PC-9 (cell line): ENCODE data around the gene RGL1. TPM values are rescaled to one million over a fixed set of nuclear protein-coding genes. Genes with fewer than 3 reads are reported as not detected.

ENCODE experiments used
- BruUV-seq: library from RNA; stranded (reverse); fragments of 400-500 nt; replicated peaks from 2 replicates; lab custom pipeline; 2021; lab: Mats Ljungman, UMichigan
- CTCF ChIA-PET: fragments of 300-600 bp; sonication (Branson Sonifier 250); formaldehyde crosslinking; loops from one replicate; lab custom pipeline; 2022; ENCODE audit warnings: antibody characterized with exemption; lab: Charles Lee
- POLR2A ChIA-PET: fragments of 300-600 bp; sonication (Branson Sonifier 250); formaldehyde crosslinking; loops from one replicate; lab custom pipeline; 2022; ENCODE audit warnings: antibody characterized with exemption; ENCODE audit not compliant: unreplicated experiment; lab: Charles Lee
- DNase-seq, 2 experiments: peaks; one replicate each; pipeline versions ENCODE4 v3.0.0 to v3.0.0-alpha.2; 2015 to 2022; ENCODE audit warnings: mixed read lengths in 1 of 2
- H2AFZ ChIP-seq: fragments of 200-600 bp; sonication (generic); 2 replicates; pipeline ENCODE4 v1.8.1; 2017; ENCODE audit warnings: antibody characterized with exemption
- H3F3A ChIP-seq: fragments of 200-600 bp; sonication (generic); 2 replicates; pipeline ENCODE4 v1.8.1; 2017; ENCODE audit warnings: antibody characterized with exemption, mild to moderate bottlenecking, low read depth; ENCODE audit not compliant: insufficient read depth
- H3K27ac ChIP-seq: fragments of 200-600 bp; sonication (generic); 2 replicates; pipeline ENCODE4 v1.6.1; 2016; ENCODE audit warnings: mixed run types
- H3K27me3 ChIP-seq: fragments of 200-600 bp; sonication (generic); 2 replicates; pipeline ENCODE4 v1.6.1; 2016; ENCODE audit warnings: low read depth, mixed run types; ENCODE audit not compliant: insufficient read depth
- H3K36me3 ChIP-seq: fragments of 200-600 bp; sonication (generic); 2 replicates; pipeline ENCODE4 v1.6.1; 2016; ENCODE audit warnings: low read depth, mixed run types
- H3K4me1 ChIP-seq: fragments of 200-600 bp; sonication (generic); replicated peaks from 2 replicates; pipeline ENCODE4 v1.6.1; 2016; ENCODE audit warnings: mixed run types; ENCODE audit not compliant: insufficient read depth
- H3K4me2 ChIP-seq: fragments of 200-600 bp; sonication (generic); 2 replicates; pipeline ENCODE4 v1.6.1; 2017; ENCODE audit warnings: mixed run types
- H3K4me3 ChIP-seq: fragments of 200-600 bp; sonication (generic); 2 replicates; pipeline ENCODE4 v1.6.1; 2016; ENCODE audit warnings: mixed run types
- H3K79me2 ChIP-seq: fragments of 200-600 bp; sonication (generic); 2 replicates; pipeline ENCODE4 v1.6.1; 2017; ENCODE audit warnings: low read depth, mixed run types
- H3K9me2 ChIP-seq: fragments of 200-600 bp; sonication (generic); 2 replicates; pipeline ENCODE4 v1.8.1; 2017; ENCODE audit warnings: mild to moderate bottlenecking; ENCODE audit not compliant: insufficient read depth
- H3K9me3 ChIP-seq: fragments of 200-600 bp; sonication (generic); 2 replicates; pipeline ENCODE4 v1.8.1; 2016; ENCODE audit warnings: low read depth; ENCODE audit not compliant: insufficient read depth
- H4K20me1 ChIP-seq: fragments of 200-600 bp; sonication (generic); 2 replicates; pipeline ENCODE4 v1.8.1; 2017; ENCODE audit not compliant: insufficient read depth
- EZH2 ChIP-seq: fragments of 200-600 bp; sonication (generic); IDR thresholded peaks from 2 replicates; pipeline ENCODE4 v1.8.0; 2017; ENCODE audit warnings: antibody characterized with exemption, low read depth
- intact Hi-C: fragments of 100-400 bp; cut with micrococcal nuclease; formaldehyde crosslinking; loops from one replicate; pipeline ENCODE4 v1.10.0; 2022; ENCODE audit not compliant: unreplicated experiment
- total RNA-seq: library from RNA; stranded (reverse); gene quantifications from 2 replicates; pipeline ENCODE4 v1.2.3, GENCODE V29; 2021
- TF ChIP-seq, protein P1 (sequence below): fragments of 200-600 bp; sonication (generic); conservative IDR thresholded peaks from 2 replicates; pipeline ENCODE4 v1.6.1; 2017; ENCODE audit warnings: mixed run types, antibody characterized with exemption, mild to moderate bottlenecking, moderate library complexity

The RGL1 gene
- total RNA-seq, 1 experiment from 2014 or later: 2.6 TPM

DNA sequence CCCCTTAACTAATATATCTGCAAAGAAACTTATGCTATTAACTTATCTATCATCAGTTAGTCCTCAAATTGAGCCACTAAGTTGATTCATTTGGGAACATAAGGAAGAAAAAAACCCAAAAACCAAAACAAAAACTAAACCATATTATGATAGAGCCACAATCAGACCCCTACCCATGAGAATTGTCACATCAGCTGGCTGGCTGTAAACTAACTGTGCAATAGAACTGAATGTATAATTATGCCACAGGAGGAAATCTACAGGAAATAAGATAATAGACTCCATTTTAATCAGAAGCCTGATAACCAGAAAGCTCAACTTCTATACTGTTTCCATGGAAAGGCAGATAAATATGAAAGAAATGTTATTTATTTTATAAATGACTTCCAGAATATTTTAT, 110.0 kb downstream of the RGL1 start:
- Histone ChIP-seq H3K4me2 (no peak overlapping the region), H3K9me3 (no peaks in the 10 kb centered on the region), H3K9me2 (no peaks in the 10 kb centered on the region), H4K20me1 (no peaks in the 10 kb centered on the region), H3K27me3 (no peaks in the 10 kb centered on the region), H3K36me3 (peaks cover 5% of the 10 kb centered on the region; the same call in 1 of the 2 replicates), H3K4me1 (peaks cover 12% of the 10 kb centered on the region), H3K79me2 (no peaks in the 10 kb centered on the region), H3K4me3 (no peak overlapping the region), H3K27ac (no peak overlapping the region), H2AFZ (no peak overlapping the region), H3F3A (no peaks in the 10 kb centered on the region)
- CTCF ChIA-PET: interaction anchor here (1.8 to 1.9 kb wide), 2 partner anchors 28 to 259 kb away, joined by 7 to 17 read pairs; no protein-coding TSS in a partner anchor
- intact Hi-C loops: loop anchor here (5.0 kb wide), 1 partner anchor 747 kb away; no protein-coding TSS in a partner anchor
- DNase-seq: no peak
- TF ChIP-seq, protein P1, sequence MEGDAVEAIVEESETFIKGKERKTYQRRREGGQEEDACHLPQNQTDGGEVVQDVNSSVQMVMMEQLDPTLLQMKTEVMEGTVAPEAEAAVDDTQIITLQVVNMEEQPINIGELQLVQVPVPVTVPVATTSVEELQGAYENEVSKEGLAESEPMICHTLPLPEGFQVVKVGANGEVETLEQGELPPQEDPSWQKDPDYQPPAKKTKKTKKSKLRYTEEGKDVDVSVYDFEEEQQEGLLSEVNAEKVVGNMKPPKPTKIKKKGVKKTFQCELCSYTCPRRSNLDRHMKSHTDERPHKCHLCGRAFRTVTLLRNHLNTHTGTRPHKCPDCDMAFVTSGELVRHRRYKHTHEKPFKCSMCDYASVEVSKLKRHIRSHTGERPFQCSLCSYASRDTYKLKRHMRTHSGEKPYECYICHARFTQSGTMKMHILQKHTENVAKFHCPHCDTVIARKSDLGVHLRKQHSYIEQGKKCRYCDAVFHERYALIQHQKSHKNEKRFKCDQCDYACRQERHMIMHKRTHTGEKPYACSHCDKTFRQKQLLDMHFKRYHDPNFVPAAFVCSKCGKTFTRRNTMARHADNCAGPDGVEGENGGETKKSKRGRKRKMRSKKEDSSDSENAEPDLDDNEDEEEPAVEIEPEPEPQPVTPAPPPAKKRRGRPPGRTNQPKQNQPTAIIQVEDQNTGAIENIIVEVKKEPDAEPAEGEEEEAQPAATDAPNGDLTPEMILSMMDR: no peak
- TF ChIP-seq EZH2: no peak
- BruUV-seq: no TSS peak
- POLR2A ChIA-PET: no interaction called here

DNA sequence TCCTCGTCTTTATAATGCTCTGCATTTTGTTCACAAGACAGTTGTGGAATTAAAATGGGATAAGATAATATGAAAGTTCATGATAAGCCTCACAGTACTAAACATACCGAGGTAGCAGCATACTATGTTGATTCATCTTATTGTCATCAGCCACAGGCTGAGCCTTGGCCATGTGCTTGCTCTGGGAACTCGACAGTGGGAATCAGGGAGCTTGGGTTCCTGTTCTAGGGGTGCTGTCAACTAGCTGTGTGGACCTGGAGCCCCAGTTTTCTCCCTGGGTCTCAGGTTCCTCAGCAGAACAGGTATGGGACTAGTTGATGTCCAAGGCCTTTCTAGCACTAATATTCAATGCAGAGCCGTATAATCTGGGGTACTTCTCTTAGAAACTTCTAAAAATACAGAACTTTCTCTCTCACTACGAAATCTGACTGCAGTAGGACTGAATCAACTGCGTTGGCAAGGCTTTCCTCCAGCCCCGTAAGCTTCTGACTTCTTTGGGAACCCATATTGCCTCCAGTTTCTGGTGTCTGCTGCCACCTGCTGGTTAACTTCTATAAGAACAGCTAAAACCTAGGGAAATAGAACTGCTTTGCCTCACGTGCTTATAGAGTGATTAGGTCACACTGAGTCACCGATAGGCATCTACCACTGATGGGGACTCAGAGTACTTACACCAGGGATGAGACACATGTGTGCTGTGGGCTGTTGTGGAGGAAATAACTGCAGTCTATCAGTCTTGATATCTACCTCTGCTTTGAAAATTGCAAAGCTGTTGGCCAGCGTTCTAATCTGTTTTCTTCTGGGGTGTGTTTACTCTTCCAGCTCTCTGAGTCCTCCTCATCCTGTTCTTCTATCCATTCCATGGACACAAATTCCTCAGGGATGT, 110.9 kb downstream of the RGL1 start:
- Histone ChIP-seq H3K36me3 (peaks cover 5% of the 10 kb centered on the region; the same call in 1 of the 2 replicates), H3K4me1 (peaks cover 12% of the 10 kb centered on the region), H3K79me2 (no peaks in the 10 kb centered on the region), H3K27ac (peak overlapping the region; percentile 29; the same call in 1 of the 2 replicates), H2AFZ (peak overlapping the region; percentile 70; the same call in 1 of the 2 replicates), H3K4me3 (no peak overlapping the region), H4K20me1 (no peaks in the 10 kb centered on the region), H3K9me2 (no peaks in the 10 kb centered on the region), H3K27me3 (no peaks in the 10 kb centered on the region), H3F3A (no peaks in the 10 kb centered on the region), H3K4me2 (peak overlapping the region; percentile 65), H3K9me3 (no peaks in the 10 kb centered on the region)
- CTCF ChIA-PET: interaction anchor here (0.7 to 1.9 kb wide), 7 partner anchors 27 to 745 kb away, joined by 3 to 17 read pairs (median 5); no protein-coding TSS in a partner anchor
- TF ChIP-seq EZH2: no peak
- TF ChIP-seq, protein P1: peak; percentile 93
- BruUV-seq: no TSS peak
- POLR2A ChIA-PET: interaction anchor here (0.6 kb wide), 1 partner anchor 115 kb away, joined by 4 read pairs; no protein-coding TSS in a partner anchor
- intact Hi-C loops: loop anchor here (1.0 to 5.0 kb wide), 7 partner anchors 112 to 746 kb away; partner anchors contain the start of gene ARPC5
- peak; percentile 68 to 94 for DNase-seq

DNA sequence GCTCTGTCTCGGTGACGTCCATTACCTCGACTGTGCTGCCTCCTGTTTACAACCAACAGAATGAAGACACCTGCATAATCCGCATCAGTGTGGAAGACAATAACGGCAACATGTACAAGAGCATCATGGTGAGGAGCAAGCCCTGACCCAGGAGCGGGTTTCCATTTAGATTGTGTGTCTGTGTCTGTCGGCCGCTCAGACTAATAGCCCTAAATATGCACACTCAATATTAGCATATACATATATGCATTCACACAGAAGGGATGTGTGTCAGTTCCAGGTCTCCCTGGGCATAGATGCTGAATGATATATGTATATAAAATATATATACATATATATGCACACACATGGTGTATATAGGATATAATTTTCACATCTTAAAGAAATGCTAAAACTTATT, 111.7 kb downstream of the RGL1 start:
- Histone ChIP-seq H3K79me2 (no peaks in the 10 kb centered on the region), H3F3A (no peaks in the 10 kb centered on the region), H3K27me3 (no peaks in the 10 kb centered on the region), H3K4me1 (peaks cover 12% of the 10 kb centered on the region), H3K4me2 (no peak overlapping the region), H3K36me3 (peaks cover 5% of the 10 kb centered on the region; the same call in 1 of the 2 replicates), H2AFZ (no peak overlapping the region), H3K4me3 (no peak overlapping the region), H4K20me1 (no peaks in the 10 kb centered on the region), H3K27ac (no peak overlapping the region), H3K9me3 (no peaks in the 10 kb centered on the region), H3K9me2 (no peaks in the 10 kb centered on the region)
- intact Hi-C loops: loop anchor here (1.0 to 5.0 kb wide), 7 partner anchors 112 to 746 kb away; partner anchors contain the start of gene ARPC5
- POLR2A ChIA-PET: interaction anchor here (0.6 kb wide), 1 partner anchor 114 kb away, joined by 4 read pairs; no protein-coding TSS in a partner anchor
- BruUV-seq: no TSS peak
- TF ChIP-seq EZH2: no peak
- TF ChIP-seq, protein P1: no peak
- no peak for DNase-seq
- CTCF ChIA-PET: interaction anchor here (0.7 to 1.8 kb wide), 5 partner anchors 40 to 744 kb away, joined by 3 to 17 read pairs (median 5); no protein-coding TSS in a partner anchor
